NCI-H187 (cell line): ENCODE data around the gene SH3RF3.
A peak's percentile ranks its signal among the peaks of the same experiment; 100 is the strongest.

Experiments used
- DNase-seq, 2 experiments: peaks; one replicate each; lab custom pipeline; 2025; lab: John Stamatoyannopoulos, UW

SH3RF3 gene

GRCh38 chr2:109264595-109265328 is 135.8 kb downstream of the SH3RF3 start:
- no peak for DNase-seq

DNA sequence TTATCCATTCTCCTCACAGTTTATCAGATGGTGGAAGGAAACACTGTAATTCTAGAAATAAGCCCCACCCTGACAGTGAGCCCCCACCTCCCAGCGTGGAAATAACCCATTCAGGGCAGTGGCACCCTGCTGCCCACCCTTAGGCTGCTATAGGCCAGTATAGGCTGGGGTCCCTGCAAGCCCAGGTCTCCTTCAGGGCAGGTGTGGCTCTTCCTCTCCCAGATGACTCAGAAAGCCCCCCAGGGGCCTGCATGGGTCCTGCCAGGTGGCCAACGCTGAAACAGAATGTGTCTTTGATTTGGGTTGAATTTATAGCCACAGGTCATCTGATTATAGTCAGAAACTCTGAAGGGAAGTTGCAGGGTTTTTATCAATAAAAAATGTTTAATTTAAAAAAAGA is 136.4 kb downstream of the SH3RF3 start:
- no peak for DNase-seq

DNA sequence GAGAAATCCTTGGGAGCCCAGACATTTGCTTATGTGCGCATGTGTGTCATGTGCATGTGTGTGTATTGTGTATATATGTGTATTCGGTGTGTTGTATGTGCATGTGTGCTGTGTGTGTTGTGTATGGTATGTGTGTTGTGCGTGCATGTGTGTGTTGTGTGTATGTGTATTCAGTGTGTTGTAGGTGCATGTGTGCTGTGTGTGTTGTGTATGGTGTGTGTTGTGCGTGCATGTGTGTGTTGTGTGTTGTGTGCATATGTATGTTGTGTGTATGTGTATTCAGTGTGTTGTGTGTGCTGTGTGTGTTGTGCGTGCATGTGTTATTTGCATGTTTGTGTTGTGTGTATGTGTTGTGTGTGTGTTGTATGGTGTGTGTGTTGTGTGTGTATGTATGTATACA is 136.9 kb downstream of the SH3RF3 start:
- no peak for DNase-seq

GRCh38 chr2:109266496-109266895 is 137.5 kb downstream of the SH3RF3 start:
- DNase-seq, result no peak

DNA sequence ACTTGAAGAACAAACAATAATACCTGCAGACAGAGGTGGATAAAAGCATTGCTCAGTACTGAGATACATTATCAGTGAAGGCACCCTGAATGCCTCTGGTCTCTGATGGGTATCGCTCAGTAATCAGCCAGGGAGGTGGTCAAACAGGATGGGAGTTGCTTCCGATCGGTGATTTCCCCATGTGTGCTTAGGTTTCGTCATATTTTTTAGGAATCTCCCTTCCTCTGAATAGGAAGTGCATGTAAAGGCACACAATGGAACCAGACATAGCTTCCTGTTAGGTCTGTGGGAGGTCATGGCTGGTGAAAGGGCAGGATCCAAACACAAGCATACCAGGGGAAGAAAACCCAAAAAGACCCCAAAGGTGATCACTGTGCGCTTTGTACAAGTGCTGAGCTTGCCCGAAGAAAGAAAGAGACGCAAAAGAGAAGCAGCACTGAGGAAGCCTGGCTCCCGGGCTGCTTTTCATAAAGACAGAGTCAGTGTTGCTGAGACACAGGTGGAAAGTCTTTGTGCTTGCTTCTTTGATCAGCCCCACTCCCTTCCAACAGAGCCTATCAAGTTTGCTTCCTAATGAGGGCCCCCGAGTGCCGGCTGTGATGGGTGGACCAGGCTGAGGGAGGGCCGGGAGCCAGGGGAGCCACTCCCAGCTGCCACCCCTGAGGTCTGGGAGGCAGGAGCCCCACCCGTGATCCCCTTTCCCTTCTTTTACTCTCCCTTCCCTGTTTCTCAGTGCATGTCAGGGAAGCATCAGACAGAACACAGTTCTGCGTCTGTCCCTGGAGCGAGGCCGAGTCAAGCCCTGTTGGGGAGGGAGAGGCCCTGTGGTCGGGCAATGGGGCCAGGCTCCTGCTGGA is 138.2 kb downstream of the SH3RF3 start:
- DNase-seq, result no peak

DNA sequence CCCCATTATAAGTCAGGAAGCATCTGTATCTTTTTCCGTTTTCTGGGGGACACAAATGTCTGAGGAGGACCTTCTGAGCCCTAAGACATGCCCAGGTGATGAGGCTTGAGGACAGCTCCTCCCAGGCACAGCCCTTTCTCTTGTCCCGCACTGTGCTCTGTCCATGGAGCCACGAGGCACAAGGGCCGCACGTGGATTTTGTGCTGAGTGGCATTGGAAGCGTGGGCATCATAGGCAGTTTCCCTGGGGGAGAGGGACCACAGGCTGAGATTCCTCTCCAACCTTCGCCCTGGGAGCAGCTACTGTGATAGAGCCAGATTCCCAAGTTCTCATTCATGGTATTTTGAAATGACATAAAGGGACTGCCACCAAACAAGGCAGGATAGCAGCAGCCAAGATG is 139.9 kb downstream of the SH3RF3 start:
- no peak for DNase-seq

GRCh38 chr2:109269706-109270504 is 140.9 kb downstream of the SH3RF3 start:
- DNase-seq, result peak in 1 of 2 experiments; percentile 14

- peak in 1 of 2 experiments; percentile 43 for DNase-seq
Measured at GRCh38 chr2:109270505-109271312, 141.7 kb downstream of the SH3RF3 start.

DNA sequence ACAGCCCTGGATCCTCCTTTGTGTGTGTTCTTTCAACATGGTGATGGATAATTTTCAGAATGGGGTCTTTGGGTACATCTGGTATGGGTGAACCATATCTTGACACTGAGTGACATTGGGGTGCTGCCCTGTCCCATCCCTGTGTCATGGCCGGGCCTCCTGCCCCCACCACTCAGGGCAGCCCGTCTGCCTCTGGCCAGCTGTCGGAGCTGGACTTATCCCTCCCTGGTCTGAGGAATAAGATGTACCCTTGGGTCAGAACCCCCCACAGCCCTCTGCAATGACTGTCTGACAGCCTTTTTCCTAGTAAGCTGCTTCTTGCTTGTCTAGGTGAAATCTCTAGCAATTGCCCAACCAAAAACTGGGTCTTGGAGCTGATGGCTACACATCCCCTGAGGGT is 142.9 kb downstream of the SH3RF3 start:
- DNase-seq, result no peak

DNA sequence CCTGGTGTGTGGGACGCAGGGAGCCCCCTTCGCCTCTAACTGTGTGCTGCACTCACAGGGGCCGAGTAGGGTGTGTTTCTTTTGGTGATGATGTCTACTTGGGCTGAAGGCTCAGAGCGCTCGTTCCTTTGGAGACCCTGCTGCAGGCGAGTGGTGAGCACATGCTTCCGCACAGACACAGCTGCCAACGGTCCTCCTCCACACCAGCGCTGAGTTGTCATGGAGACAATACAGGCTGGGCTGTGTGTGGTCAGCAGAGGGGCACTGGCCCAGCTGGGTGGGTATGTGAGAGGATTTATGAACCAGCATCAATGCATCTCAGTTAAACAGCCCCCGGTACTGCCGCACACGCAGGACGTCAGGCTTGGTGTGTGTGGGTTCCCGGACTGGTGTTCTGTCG is 143.5 kb downstream of the SH3RF3 start:
- DNase-seq, result no peak

GRCh38 chr2:109275120-109276012 is 146.4 kb downstream of the SH3RF3 start:
- DNase-seq, result peak; percentile 88 to 92

- DNase-seq, result peak in 1 of 2 experiments; percentile 16
Measured at GRCh38 chr2:109277406-109277805, 148.4 kb downstream of the SH3RF3 start.

- no peak for DNase-seq
Measured at GRCh38 chr2:109279243-109279860, 150.3 kb downstream of the SH3RF3 start.

DNA sequence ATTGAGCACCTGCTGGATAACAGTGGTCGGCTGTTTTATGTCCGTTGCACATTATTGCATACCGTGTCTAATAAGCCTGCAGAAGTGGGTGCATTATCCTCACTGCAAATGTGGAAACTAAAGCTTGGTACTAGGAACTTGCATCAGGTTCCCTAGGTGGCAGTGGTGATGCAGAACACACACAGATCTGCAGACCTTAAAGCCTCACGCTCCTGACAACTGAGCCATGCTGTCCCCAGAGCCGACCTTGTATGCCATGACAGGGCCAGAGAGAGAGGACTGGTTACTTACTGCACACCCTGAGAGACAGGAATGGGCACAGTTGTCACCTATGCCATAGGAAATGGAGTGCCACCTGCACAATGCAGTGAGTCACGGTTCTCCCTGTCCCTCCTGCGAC is 151.8 kb downstream of the SH3RF3 start:
- DNase-seq, result peak in 1 of 2 experiments; percentile 23

DNA sequence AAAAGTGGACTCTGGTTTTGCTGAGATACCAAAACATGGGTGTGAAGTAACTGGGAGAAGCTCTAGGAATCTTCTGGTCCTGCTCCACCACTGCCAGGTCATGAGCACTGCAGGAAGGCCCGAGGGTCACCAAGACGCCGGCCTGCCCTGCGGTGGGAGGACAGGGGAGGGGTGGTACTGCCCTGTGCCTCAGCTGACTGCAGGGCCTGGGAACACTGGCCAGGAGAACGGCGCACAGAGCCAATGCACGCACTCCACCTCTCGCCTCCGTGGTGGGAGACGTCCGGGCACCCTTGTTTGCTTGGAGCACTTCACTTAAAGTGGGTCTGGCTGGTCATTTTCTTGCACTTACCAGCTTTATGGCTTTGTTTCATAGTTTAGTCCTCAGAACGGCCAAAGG is 153.4 kb downstream of the SH3RF3 start:
- no peak for DNase-seq

DNA sequence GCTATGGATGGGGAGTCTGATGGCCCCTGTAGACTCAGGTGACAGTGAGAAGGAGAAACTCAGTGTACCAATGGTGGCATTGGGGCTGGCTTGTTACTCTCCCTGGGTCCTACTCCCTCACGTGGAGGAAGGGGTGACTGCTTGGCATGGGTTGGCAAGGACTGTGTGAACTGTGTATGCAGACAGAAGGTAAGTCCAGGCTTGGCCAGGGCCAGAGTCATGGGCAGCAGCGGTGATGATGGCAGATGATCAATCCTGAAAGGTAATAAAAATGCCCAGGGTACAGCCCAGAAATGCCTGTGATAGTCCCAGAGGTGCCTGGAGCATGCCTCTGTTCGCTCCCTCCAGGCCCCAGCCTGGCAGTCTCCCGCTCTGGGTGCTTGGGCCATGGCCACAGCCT is 153.9 kb downstream of the SH3RF3 start:
- DNase-seq, result no peak

GRCh38 chr2:109284826-109285225 is 155.8 kb downstream of the SH3RF3 start:
- DNase-seq, result no peak

GRCh38 chr2:109285244-109285651 is 156.2 kb downstream of the SH3RF3 start:
- no peak for DNase-seq

GRCh38 chr2:109287413-109287812 is 158.4 kb downstream of the SH3RF3 start:
- no peak for DNase-seq

DNA sequence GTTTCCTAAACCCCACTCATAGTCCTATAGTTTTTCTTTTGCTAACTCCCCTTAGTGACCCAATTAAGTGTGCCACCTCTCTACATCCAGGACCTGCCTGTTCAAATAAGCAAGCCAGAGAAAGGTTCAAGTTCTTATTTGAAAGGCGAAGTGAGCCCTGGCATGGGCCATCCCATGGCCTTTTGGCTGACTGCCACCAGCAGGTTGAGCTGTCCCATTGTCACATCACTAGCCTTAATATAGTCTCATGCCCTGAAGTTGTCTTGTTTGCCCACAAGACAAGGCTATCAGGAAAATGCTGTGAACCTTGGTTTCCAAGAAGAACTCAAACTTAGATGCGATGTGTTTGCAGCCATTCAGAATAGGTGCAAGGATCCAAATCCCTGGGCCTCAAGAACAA is 158.8 kb downstream of the SH3RF3 start:
- no peak for DNase-seq
